ENCODE data around the gene TRIM17. TPM values are rescaled to one million over a fixed set of nuclear protein-coding genes. Genes with fewer than 3 reads are reported as not detected.

TRIM17 gene
- polyA plus RNA-seq, 1 donor (not counting 4 experiments of a cell fraction or from before 2014, with no cell fraction given): 0.24 TPM

- no peaks in the 10 kb centered on the region for H3K9me1 ChIP-seq (ENCODE audit: control insufficient read depth, extremely low read depth, insufficient read depth, low read length)
- H3K4me3 ChIP-seq (ENCODE audit: control insufficient read depth in 2 of 3, extremely low read depth in 1 of 3, insufficient read depth in 2 of 3, low read depth in 1 of 3, low read length in 3 of 3): no peak overlapping the region
- H4K20me1 ChIP-seq (ENCODE audit: control insufficient read depth, extremely low read depth, insufficient read depth, low read length): no peaks in the 10 kb centered on the region
- H3K36me3 ChIP-seq (ENCODE audit: control insufficient read depth in 2 of 2, extremely low read depth in 1 of 2, insufficient read depth in 2 of 2, low read length in 2 of 2): no peaks in the 10 kb centered on the region
- H3K27ac ChIP-seq (ENCODE audit: control insufficient read depth, insufficient read depth, low read length): no peak overlapping the region
- TF ChIP-seq EZH2 (IDR thresholded peaks at IDR 0.05; ENCODE audit: low read length) (no peak), CTCF (optimal IDR thresholded peaks at IDR 0.05 in 1 of 3, IDR thresholded peaks at IDR 0.05 in 1 of 3, conservative IDR thresholded peaks at IDR 0.05 in 1 of 3; ENCODE audit: extremely low read depth in 1 of 3, insufficient read depth in 2 of 3, low read length in 3 of 3) (no peak)
- dilution Hi-C loops (cut with MboI; ENCODE audit: extremely low pct_ligation_motif_present, low sequenced_read_pairs): no loop called here
- H3K27me3 ChIP-seq (ENCODE audit: control insufficient read depth, extremely low read depth, insufficient read depth, low read length): no peaks in the 10 kb centered on the region
- H3K9ac ChIP-seq (ENCODE audit: control insufficient read depth, extremely low read depth, insufficient read depth, low read length): no peak overlapping the region
- DNase-seq (ENCODE audit: low read depth, low spot score) (no peak), FAIRE-seq (no peak)
- no peaks in the 10 kb centered on the region for H3K79me2 ChIP-seq (ENCODE audit: control insufficient read depth, insufficient read depth, low read length)
- H3K4me2 ChIP-seq (ENCODE audit: control insufficient read depth, extremely low read depth, insufficient read depth, low read depth, low read length): no peak overlapping the region
- no peaks in the 10 kb centered on the region for H3K9me3 ChIP-seq (ENCODE audit: control insufficient read depth, low read depth, low read length)
- no peak overlapping the region for H2AFZ ChIP-seq (ENCODE audit: control insufficient read depth, low read length)
- H3K4me1 ChIP-seq (ENCODE audit: control insufficient read depth, extremely low read depth, insufficient read depth, low read length): no peaks in the 10 kb centered on the region
Measured at GRCh38 chr1:228360533-228361313, 55.9 kb downstream of the TRIM17 start.

GRCh38 chr1:228359613-228360532 is 56.8 kb downstream of the TRIM17 start:
- DNase-seq (ENCODE audit: low read depth, low spot score) (no peak), FAIRE-seq (no peak)
- Histone ChIP-seq H3K27ac (ENCODE audit: control insufficient read depth, insufficient read depth, low read length) (no peak overlapping the region), H3K36me3 (ENCODE audit: control insufficient read depth in 2 of 2, extremely low read depth in 1 of 2, insufficient read depth in 2 of 2, low read length in 2 of 2) (no peaks in the 10 kb centered on the region), H3K9ac (ENCODE audit: control insufficient read depth, extremely low read depth, insufficient read depth, low read length) (no peak overlapping the region), H2AFZ (ENCODE audit: control insufficient read depth, low read length) (no peak overlapping the region), H3K27me3 (ENCODE audit: control insufficient read depth, extremely low read depth, insufficient read depth, low read length) (no peaks in the 10 kb centered on the region), H3K4me3 (ENCODE audit: control insufficient read depth in 2 of 3, extremely low read depth in 1 of 3, insufficient read depth in 2 of 3, low read depth in 1 of 3, low read length in 3 of 3) (no peak overlapping the region), H3K9me1 (ENCODE audit: control insufficient read depth, extremely low read depth, insufficient read depth, low read length) (no peaks in the 10 kb centered on the region), H3K4me1 (ENCODE audit: control insufficient read depth, extremely low read depth, insufficient read depth, low read length) (no peaks in the 10 kb centered on the region), H3K4me2 (ENCODE audit: control insufficient read depth, extremely low read depth, insufficient read depth, low read depth, low read length) (no peak overlapping the region), H3K79me2 (ENCODE audit: control insufficient read depth, insufficient read depth, low read length) (no peaks in the 10 kb centered on the region), H4K20me1 (ENCODE audit: control insufficient read depth, extremely low read depth, insufficient read depth, low read length) (no peaks in the 10 kb centered on the region), H3K9me3 (ENCODE audit: control insufficient read depth, low read depth, low read length) (no peaks in the 10 kb centered on the region)
- TF ChIP-seq EZH2 (IDR thresholded peaks at IDR 0.05; ENCODE audit: low read length) (no peak), CTCF (optimal IDR thresholded peaks at IDR 0.05 in 1 of 3, IDR thresholded peaks at IDR 0.05 in 1 of 3, conservative IDR thresholded peaks at IDR 0.05 in 1 of 3; ENCODE audit: extremely low read depth in 1 of 3, insufficient read depth in 2 of 3, low read length in 3 of 3) (no peak)
- dilution Hi-C loops (cut with MboI; ENCODE audit: extremely low pct_ligation_motif_present, low sequenced_read_pairs): no loop called here
